Epithelial cell of proximal tubule (primary cell): ENCODE data around the gene DOCK10. TPM values are rescaled to one million over a fixed set of nuclear protein-coding genes. Genes with fewer than 3 reads are reported as not detected.

Experiments
- DNase-seq: peaks from one replicate; pipeline ENCODE4 v3.0.0-alpha.2; 2011; ENCODE audit warnings: low read depth
- H3K4me3 ChIP-seq: 2 replicates; pipeline ENCODE4 v1.5.1; 2011; ENCODE audit warnings: low read depth, mild to moderate bottlenecking, low read length
- CTCF ChIP-seq: conservative IDR thresholded peaks from 2 replicates; pipeline ENCODE4 v1.5.1; 2012; ENCODE audit warnings: low read depth, mild to moderate bottlenecking, low read length
- total RNA-seq: library from RNA; depleted of rRNA; stranded (reverse); fragments of >200 nt; gene quantifications from 2 replicates; pipeline ENCODE4 v1.2.3, GENCODE V29; 2015

The DOCK10 gene
- total RNA-seq, 1 donor from 2014 or later, result 2.1 TPM

DNA sequence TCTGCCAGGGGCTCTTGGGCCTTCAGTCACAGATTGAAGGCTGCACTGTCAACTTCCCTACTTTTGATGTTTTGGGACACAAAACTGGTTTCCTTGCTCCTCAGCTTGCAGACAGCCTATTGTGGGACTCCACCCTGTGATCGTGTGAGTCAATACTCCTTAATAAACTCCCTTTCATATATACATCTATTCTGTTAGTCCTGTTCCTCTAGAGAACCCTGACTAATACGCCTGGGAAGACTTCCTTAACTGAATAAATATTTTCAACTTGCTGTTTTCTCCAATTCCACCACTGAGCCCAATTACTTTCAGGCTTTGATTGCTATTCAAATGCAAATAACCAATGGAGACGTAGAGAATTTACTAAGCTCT is 264.7 kb downstream of the DOCK10 start:
- H3K4me3 ChIP-seq, result no peak overlapping the region
- TF ChIP-seq CTCF, result no peak
- no peak for DNase-seq

GRCh38 chr2:224776795-224777558 is 265.3 kb downstream of the DOCK10 start:
- DNase-seq, result no peak
- no peak for TF ChIP-seq CTCF
- H3K4me3 ChIP-seq, result no peak overlapping the region

- H3K4me3 ChIP-seq, result no peak overlapping the region
- DNase-seq, result no peak
- no peak for TF ChIP-seq CTCF
Measured at GRCh38 chr2:224775647-224776046, 266.6 kb downstream of the DOCK10 start.

GRCh38 chr2:224774735-224775134 is 267.5 kb downstream of the DOCK10 start:
- no peak for DNase-seq
- no peak for TF ChIP-seq CTCF

DNA sequence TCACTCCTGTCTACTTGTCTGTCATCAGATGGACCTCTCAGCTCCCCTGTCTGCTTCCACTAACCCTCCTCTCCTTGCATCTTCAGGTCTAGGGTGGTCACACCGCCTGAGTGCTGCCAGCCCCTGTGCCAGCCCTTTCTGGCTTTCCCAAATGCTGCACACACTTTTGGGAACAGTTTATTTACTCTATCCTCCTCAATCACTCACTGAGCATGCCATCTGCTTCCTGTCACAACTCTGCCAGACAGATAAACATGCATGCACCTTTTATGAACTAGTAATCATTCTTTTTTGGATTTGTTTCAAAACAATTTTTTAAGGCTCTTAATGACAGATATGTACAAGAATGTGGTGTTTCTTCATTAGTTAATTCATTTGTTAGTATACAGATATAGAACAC is 269.8 kb downstream of the DOCK10 start:
- no peak for TF ChIP-seq CTCF
- DNase-seq, result no peak
- H3K4me3 ChIP-seq, result no peak overlapping the region

More at GRCh38 chr2:224774735-224775134, 267.5 kb downstream of the DOCK10 start:
- no peak overlapping the region for H3K4me3 ChIP-seq

DNA sequence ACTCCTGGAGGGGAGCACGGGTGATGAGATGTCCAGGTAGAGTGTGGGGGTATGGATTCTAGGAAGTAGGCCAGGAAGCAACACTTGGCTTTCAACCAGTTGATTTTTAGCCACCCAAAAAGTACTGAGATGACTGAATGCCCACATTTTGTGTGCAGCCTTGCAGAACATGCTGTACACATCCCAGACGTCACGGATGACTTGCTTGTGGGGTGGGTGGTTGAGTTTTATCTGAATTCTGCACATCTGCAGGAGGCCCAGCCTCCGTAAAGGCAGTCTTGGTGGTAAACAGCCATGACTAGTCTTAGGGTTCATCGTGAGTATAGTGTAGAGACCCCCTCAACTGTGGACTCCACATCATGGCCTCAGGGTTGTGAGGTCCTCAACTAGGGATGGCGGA is 272.8 kb downstream of the DOCK10 start:
- TF ChIP-seq CTCF, result no peak

More for the DNA sequence above, 272.8 kb downstream of the DOCK10 start:
- no peak overlapping the region for H3K4me3 ChIP-seq
- DNase-seq, result no peak
